SJCRH30 (cell line): Measurements from ENCODE around the gene DENND4C. TPM values are rescaled to one million over a fixed set of nuclear protein-coding genes. Genes with fewer than 3 reads are reported as not detected.
A peak's percentile ranks its signal among the peaks of the same experiment; 100 is the strongest.
"Not testable (repeated sequence)": the region's sequence is repeated elsewhere in the genome, so short reads cannot be mapped to it uniquely, and the experiment has no call there.

Experiments used
- DNase-seq, 2 experiments: peaks; one replicate each; pipeline ENCODE4 v3.0.0-alpha.2; 2015 to 2020
- H3K27ac ChIP-seq: fragments of 250-450 bp; sonication (Bioruptor Pico); 2 replicates; pipeline ENCODE4 v1.5.1; 2020; ENCODE audit warnings: mild to moderate bottlenecking, moderate library complexity
- H3K27me3 ChIP-seq: fragments of 250-450 bp; sonication (Bioruptor Pico); 2 replicates; pipeline ENCODE4 v1.5.1; 2020; ENCODE audit warnings: mild to moderate bottlenecking, moderate library complexity
- H3K36me3 ChIP-seq: fragments of 250-450 bp; sonication (Bioruptor Pico); 2 replicates; pipeline ENCODE4 v1.5.1; 2020; ENCODE audit warnings: mild to moderate bottlenecking, moderate library complexity
- H3K4me1 ChIP-seq: fragments of 250-450 bp; sonication (Bioruptor Pico); 2 replicates; pipeline ENCODE4 v1.5.1; 2020; ENCODE audit warnings: mild to moderate bottlenecking, moderate library complexity
- H3K4me3 ChIP-seq: fragments of 250-450 bp; sonication (Bioruptor Pico); 2 replicates; pipeline ENCODE4 v1.5.1; 2020; ENCODE audit warnings: mild to moderate bottlenecking, moderate library complexity
- H3K9me3 ChIP-seq: fragments of 250-450 bp; sonication (Bioruptor Pico); replicated peaks from 2 replicates; pipeline ENCODE4 v1.5.1; 2020; ENCODE audit warnings: mild to moderate bottlenecking, moderate library complexity
- total RNA-seq: library from RNA; depleted of rRNA; stranded (reverse); fragments of >200 nt; shearing (Covaris generic); gene quantifications from 2 replicates; pipeline ENCODE4 v1.2.3, GENCODE V29; 2014

Gene DENND4C
- total RNA-seq, 1 experiment from 2014 or later = 17.4 TPM

GRCh38 chr9:19385786-19386501 lies 155.5 kb downstream of the DENND4C start:
- Histone ChIP-seq H3K36me3 (no peaks in the 10 kb centered on the region), H3K27ac (no peak overlapping the region), H3K9me3 (no peaks in the 10 kb centered on the region), H3K4me1 (no peaks in the 10 kb centered on the region), H3K27me3 (no peaks in the 10 kb centered on the region), H3K4me3 (no peak overlapping the region)
- DNase-seq = no peak

DNA sequence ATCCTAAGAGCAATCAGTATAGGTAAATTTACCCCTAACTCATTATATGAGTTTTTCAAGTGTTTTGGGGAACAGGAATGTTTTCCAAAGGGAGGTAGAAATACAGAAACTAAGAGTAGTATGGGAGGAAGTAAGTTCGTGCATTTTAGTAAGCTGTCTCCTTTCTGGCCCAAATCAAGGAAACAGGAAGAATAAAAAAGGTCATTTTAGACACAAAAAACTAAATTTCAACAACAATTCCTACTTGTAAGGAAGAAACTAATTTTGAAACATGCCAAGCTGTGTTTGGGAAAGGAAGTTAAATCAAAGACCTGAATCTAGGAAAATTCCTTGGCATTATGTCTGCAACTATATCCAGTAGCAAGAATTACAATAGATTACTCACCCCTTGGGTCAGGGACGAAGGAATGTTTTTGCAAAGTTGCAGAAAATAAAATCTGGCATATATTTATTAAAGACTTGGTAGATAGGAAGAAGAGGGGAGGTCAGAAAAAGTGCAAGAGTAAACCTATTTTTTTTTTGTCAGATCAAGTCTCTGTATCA lies 156.1 kb downstream of the DENND4C start:
- H3K36me3 ChIP-seq = no peaks in the 10 kb centered on the region
- H3K9me3 ChIP-seq = no peaks in the 10 kb centered on the region
- H3K4me3 ChIP-seq = no peak overlapping the region
- no peak for DNase-seq
- no peaks in the 10 kb centered on the region for H3K4me1 ChIP-seq
- no peak overlapping the region for H3K27ac ChIP-seq
- no peaks in the 10 kb centered on the region for H3K27me3 ChIP-seq

DNA sequence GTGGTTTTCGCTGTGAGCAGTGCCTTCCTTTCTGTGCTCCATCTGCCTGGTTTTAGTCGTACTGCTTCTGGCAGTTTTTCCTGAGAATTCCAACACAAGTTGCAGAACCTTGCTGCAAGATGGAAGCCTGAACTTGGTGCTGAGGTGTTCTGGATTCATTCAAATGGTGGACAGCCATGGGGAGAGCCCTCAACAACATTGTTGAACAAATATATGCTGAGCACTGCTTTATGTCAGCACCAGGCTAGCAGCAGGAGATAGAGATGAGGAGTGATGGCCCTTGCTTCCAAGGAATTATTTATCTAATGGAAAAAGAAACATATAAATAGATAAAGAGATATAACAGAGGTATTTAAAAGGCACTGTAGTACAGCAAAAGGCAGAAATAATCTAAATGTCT lies 156.8 kb downstream of the DENND4C start:
- DNase-seq = no peak
- Histone ChIP-seq H3K9me3 (no peaks in the 10 kb centered on the region), H3K4me3 (no peak overlapping the region), H3K27me3 (no peaks in the 10 kb centered on the region), H3K4me1 (no peaks in the 10 kb centered on the region), H3K36me3 (no peaks in the 10 kb centered on the region), H3K27ac (no peak overlapping the region)

GRCh38 chr9:19389539-19389938 lies 159.0 kb downstream of the DENND4C start:
- H3K36me3 ChIP-seq, H3K9me3 ChIP-seq: not testable (repeated sequence)

DNA sequence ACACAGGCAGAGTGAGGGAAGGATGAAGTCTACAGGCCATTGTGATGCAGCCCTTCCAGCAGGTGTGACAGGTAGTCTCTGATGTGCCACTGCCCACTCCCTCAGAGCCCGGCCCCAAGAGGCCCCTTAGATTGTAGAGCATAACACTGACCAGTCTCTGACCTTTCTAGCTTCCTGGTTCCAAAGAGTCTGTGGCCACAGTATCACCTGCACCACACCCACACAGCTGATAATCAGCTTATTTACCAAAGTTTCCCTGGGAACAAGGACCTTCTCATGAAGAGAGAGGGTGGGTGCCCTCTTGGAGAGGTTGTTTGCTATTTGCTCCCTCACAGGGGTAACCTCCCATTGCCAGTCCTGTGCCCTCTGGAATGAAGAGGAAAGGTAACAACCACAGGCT lies 167.4 kb downstream of the DENND4C start:
- H3K4me3 ChIP-seq = no peak overlapping the region
- H3K9me3 ChIP-seq = no peaks in the 10 kb centered on the region
- H3K36me3 ChIP-seq = no peaks in the 10 kb centered on the region
- H3K27me3 ChIP-seq = no peaks in the 10 kb centered on the region
- DNase-seq = no peak
- H3K27ac ChIP-seq = no peak overlapping the region
- H3K4me1 ChIP-seq = no peaks in the 10 kb centered on the region

More at GRCh38 chr9:19389539-19389938, 159.0 kb downstream of the DENND4C start:
- H3K27me3 ChIP-seq, H3K4me1 ChIP-seq, DNase-seq, H3K27ac ChIP-seq, H3K4me3 ChIP-seq: not testable (repeated sequence)

DNA sequence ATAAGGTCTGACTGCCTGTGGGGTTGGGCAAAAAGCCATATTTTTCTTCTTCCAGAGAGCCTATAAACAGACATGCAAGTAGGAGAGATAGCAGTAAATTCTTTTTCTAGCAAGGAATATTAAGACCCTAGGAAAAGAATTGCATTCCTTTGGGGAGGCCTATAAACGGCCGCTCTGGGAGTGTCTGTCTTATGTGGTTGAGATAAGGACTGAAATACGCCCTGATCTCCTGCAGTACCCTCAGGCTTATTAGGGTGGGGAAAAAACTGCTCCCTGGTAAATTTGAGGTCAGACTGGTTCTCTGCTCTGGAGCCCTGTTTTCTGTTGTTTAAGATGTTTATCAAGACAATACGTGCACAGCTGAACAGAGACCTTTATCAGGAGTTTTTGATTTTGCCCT lies 172.7 kb downstream of the DENND4C start:
- not testable (repeated sequence) for DNase-seq, H3K9me3 ChIP-seq, H3K27me3 ChIP-seq, H3K27ac ChIP-seq, H3K4me3 ChIP-seq, H3K4me1 ChIP-seq, H3K36me3 ChIP-seq

DNA sequence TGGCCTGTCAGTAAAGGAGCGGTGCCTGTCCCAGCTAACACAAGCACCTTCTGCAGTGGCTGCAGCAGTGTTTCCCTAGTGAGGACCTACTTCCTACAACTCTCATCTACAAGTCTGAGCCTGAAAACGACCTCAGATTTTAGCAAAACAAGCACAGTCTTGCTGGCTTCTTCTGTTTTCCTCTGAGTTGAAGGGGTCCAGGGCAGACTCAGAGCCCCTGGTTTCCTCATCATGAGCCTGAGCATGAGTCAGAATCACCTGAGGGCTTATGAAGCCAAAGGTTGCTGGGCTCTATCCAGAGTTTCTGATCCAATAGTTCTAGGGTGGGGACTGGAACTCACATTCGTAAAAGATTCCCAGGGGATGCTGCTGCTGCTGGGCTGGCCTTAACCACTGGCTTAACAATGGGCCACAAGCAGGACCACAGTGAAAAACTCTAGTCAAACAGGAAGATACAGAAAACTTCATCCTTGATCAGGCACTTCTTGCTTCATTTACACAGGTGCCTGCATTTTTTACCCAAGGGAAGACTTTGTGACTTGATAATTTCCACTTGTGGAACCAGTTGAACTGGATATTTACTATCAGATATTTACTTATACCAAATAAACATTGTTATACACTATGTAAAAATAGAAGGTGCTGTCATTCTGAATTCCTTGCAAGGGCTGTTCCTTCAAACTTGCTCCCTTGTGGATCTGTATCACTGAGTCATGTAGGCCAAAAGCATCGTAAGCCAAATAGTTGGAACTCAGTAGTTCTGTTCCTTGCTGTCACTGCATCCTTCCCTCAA lies 174.0 kb downstream of the DENND4C start:
- Histone ChIP-seq H3K4me3 (no peak overlapping the region), H3K27me3 (no peaks in the 10 kb centered on the region), H3K9me3 (no peaks in the 10 kb centered on the region), H3K27ac (no peak overlapping the region), H3K4me1 (no peaks in the 10 kb centered on the region), H3K36me3 (no peaks in the 10 kb centered on the region)
- DNase-seq = no peak

- H3K9me3 ChIP-seq = no peaks in the 10 kb centered on the region
- H3K27me3 ChIP-seq = no peaks in the 10 kb centered on the region
- H3K4me3 ChIP-seq = no peak overlapping the region
- H3K4me1 ChIP-seq = peaks cover 5% of the 10 kb centered on the region
- DNase-seq = no peak
- H3K27ac ChIP-seq = no peak overlapping the region
- no peaks in the 10 kb centered on the region for H3K36me3 ChIP-seq
Measured at GRCh38 chr9:19405771-19406170, 175.3 kb downstream of the DENND4C start.

- Histone ChIP-seq H3K9me3 (no peaks in the 10 kb centered on the region), H3K27me3 (no peaks in the 10 kb centered on the region), H3K36me3 (no peaks in the 10 kb centered on the region), H3K4me1 (peaks cover 5% of the 10 kb centered on the region), H3K27ac (no peak overlapping the region), H3K4me3 (peak overlapping the region; percentile 62)
- no peak for DNase-seq
Measured at GRCh38 chr9:19408316-19408692, 177.8 kb downstream of the DENND4C start.

- Histone ChIP-seq H3K4me3 (peak within 1 kb of the TSS; percentile 62), H3K27me3 (no peaks in the 10 kb centered on the region), H3K27ac (no peak within 1 kb of the TSS), H3K9me3 (no peaks in the 10 kb centered on the region), H3K4me1 (peaks cover 5% of the 10 kb centered on the region), H3K36me3 (no peaks in the 10 kb centered on the region)
- peak; percentile 93 for DNase-seq
Measured at GRCh38 chr9:19408693-19409400, 178.4 kb downstream of the DENND4C start, which contains the start of gene ACER2. TSS of gene ACER2 (plus strand) at chr9:19409009. CDS start at chr9:19409085, 76 bp downstream.

DNA sequence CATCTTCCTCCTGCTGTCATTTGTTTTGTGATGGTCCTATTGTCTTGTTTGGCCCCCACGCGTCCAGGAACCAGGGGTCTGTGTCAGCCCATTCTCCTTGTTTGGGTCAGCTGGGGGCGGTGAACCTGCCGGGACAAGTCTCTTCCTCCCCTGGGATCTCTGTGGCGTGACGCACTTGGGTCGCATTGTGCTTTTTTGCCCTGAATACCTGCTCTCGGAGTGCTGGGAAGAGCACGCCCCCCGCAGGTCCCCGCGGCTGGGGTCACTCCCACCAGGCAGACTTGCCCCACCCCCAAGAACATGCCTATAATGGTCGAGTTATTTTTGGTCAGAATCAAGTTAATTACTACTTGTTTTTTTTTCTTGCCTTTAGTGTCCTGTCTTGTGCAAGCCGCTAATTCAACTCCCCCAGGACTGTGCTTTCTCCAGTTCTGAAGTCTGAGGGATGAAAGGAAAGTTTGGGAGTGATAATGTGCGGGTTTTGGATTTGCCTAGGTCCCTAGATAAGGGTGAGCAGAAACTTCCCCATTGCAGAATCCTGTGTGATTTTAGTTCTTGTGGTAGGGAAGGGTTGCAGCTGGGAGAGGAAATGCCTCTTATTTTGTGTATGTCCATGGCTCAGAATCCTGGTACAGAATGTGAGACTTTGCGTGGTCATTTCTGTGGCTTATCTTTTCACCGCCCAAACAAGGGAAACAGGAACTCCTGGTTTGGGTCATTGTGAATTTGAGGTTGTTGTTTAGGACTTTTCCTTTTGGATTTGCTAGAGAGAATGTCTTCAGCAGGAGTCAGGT lies 179.1 kb downstream of the DENND4C start:
- Histone ChIP-seq H3K27ac (no peak overlapping the region), H3K36me3 (no peaks in the 10 kb centered on the region), H3K27me3 (no peaks in the 10 kb centered on the region), H3K4me3 (peak overlapping the region; percentile 62), H3K9me3 (no peaks in the 10 kb centered on the region), H3K4me1 (peaks cover 5% of the 10 kb centered on the region)
- peak in 1 of 2 experiments; percentile 35 for DNase-seq

DNA sequence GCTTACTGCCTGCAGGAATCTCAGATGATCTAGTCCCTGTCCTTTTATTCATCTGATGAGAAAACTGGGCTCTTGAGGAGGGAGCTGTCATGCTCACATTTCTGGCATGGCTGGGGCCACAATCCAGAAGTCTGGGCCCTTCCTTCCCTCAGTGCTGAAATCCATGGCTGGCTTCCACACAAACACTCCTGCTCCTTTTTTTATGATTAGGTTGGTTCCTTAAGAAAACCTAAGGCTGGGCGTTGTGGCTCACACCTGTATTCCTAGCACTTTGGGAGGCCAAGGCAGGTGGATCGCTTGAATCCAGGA lies 179.7 kb downstream of the DENND4C start:
- DNase-seq = no peak
- no peak overlapping the region for H3K27ac ChIP-seq
- H3K4me1 ChIP-seq = peaks cover 5% of the 10 kb centered on the region
- H3K9me3 ChIP-seq = no peaks in the 10 kb centered on the region
- H3K36me3 ChIP-seq = no peaks in the 10 kb centered on the region
- H3K27me3 ChIP-seq = no peaks in the 10 kb centered on the region
- no peak overlapping the region; the same call in 1 of the 2 replicates for H3K4me3 ChIP-seq

DNA sequence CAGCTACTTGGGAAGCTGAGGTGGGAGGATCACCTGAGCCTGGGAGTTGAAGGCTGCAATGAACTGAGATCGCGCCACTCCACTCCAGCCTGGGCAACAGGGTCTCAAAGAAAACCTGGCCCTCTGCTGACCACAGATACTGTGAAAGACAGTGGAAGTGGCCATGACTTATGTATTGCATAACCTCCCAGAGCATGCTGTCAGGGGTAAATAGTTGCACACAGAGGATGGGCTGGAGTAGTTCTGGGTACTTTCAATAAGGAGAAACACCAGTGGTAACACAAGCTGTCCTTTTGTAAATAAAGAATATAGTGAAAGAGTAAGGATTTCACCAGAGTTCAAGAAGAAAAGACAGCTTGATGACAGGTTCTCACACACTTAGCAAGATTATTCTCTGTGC lies 180.1 kb downstream of the DENND4C start:
- DNase-seq = no peak
- H3K9me3 ChIP-seq = no peaks in the 10 kb centered on the region
- H3K4me3 ChIP-seq = no peak overlapping the region
- H3K27me3 ChIP-seq = no peaks in the 10 kb centered on the region
- H3K4me1 ChIP-seq = peaks cover 5% of the 10 kb centered on the region
- no peaks in the 10 kb centered on the region for H3K36me3 ChIP-seq
- H3K27ac ChIP-seq = no peak overlapping the region

DNA sequence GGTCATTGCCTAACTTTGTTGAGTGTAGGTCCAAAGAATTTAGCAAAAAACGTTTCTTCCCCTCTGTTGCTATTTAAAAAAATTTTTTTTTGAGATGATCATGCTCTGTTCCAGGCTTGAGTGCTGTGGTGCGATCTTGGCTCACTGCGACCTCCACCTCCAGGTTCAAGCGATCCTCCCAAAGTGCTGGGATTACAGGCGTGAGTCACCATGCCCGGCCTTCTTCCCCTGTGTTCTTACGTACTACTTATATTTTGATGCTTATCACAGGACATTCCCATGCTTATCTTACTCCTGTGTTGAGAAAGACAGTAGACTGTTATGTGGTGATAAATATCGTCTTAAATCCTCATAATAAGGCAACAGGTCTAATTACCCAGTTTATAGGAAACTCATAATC lies 180.8 kb downstream of the DENND4C start:
- Histone ChIP-seq H3K27me3 (no peaks in the 10 kb centered on the region), H3K4me3 (no peak overlapping the region), H3K9me3 (no peaks in the 10 kb centered on the region), H3K27ac (no peak overlapping the region), H3K36me3 (no peaks in the 10 kb centered on the region), H3K4me1 (peaks cover 5% of the 10 kb centered on the region)
- DNase-seq = no peak
